GM18909 (cell line): ENCODE results near the gene NFILZ.

ENCODE experiments used
- ATAC-seq: cut with Tn5 transposase; IDR thresholded peaks from one replicate; pipeline ENCODE4 v1.9.1; 2021; ENCODE audit warnings: mild to moderate bottlenecking; ENCODE audit not compliant: unreplicated experiment, poor library complexity

NFILZ gene

DNA sequence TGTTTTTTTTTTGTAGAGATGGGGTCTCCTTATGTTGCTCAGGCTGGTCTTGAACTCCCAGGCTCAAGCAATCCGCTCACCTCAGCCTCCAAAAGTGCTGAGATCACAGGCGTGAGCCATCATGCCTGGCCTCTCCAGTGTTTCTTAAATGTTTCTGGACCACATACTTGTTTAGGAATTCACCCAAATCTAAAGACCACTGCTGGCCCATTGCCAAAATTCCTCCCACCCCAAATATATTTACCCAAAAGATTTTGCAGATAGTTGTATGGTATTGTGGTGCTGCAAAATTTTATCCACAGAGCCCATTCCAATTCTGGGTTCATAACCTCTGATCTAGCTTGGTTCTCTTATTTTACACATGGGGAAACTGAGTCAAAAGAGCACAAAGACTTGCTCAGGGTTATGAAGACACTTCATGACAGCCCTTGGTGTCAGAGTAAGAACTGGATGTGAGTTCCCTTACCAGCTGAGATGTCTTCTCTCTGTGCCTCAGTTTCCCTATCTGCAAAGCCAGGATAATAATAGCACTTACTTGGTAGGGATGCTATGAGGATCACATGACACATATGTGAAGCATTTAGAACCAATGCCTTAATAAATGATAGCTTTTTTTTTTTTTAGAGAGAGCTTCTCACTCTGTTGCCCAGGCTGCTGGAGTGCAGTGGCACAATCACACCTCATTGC lies 10.9 kb downstream of the NFILZ start:
- ATAC-seq: no peak

DNA sequence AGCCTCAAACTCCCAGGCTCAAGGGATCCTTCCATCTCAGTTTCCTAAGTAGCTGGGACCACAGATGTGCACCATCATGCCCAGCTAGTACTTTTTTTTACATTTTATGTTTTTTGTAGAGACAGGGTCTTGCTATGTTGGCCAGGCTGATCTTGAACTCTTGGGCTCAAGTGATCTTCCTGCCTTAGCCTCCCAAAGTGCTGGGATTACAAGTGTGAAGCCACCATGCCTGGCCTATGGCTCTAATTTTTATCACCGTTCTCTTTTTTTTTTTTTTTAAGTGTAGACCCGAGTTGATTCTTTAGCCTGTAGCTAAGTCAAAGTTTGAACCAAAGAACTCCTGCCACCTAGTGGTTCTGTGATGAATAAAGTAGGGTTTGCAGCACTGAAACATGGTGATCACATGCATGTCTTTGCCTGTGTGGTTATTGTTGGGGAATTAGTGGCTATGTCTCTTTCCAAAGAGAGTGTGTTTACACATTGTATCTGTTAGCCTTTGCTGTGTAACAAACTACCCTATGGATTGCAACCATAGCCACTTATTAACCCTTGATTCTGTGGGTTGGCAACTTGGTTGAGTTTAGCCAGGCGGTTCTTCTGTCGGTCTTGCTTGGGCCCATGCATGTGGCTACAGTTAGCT lies 11.6 kb downstream of the NFILZ start:
- no peak for ATAC-seq

DNA sequence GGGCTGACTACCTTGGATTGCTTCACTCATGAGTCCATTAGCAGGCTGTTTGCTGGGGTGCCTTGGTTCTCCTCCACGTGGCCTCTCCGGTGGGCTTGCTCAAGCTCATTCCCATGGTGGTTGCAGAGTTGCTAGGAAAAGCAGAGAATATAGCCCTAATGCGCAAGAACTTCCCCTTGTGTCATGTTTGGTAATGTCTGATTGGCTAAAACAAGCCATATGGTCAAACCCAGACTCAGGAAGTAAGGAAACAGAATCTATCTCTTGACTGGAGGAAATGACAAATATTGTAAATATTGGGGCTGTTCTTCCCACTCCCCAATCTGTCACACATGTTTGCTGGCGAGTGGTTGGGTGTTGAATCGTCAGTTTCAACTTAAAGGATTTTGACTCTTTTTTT lies 12.1 kb downstream of the NFILZ start:
- no peak for ATAC-seq

DNA sequence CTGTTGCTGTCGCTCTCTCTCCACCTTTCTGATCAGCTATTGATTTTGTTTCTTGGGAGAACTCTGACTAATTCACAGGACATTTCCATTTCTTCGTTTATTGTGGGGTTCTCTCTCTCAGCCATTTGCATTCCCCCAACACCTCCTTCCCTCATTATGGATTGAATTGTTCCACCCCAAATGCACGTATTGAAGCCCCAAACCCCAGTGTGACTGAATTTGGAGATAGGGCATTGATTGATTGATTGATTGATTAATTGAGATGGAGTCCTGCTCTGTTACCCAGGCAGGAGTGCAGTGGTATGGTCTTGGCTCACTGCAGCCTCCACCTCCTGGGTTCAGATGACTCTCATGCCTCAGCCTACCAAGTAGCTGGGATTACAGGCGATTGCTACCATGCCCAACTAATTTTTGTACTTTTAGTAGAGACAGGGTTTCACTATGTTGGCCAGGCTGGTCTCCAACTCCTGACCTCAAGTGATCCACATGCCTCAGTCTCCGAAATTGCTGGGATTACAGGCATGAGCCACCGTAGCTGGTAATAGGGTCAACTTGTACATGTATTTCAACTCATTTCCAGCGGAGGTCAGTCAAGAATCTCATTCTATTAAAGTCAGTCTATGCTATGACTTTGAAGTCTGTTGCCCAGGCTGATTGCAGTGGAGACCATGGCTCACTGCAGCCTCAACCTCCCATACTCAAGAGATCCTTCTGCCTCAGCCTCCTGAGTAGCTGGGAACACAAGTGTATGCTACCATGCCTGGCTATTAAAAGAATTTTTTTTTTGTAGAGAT lies 13.6 kb downstream of the NFILZ start:
- ATAC-seq: no peak

DNA sequence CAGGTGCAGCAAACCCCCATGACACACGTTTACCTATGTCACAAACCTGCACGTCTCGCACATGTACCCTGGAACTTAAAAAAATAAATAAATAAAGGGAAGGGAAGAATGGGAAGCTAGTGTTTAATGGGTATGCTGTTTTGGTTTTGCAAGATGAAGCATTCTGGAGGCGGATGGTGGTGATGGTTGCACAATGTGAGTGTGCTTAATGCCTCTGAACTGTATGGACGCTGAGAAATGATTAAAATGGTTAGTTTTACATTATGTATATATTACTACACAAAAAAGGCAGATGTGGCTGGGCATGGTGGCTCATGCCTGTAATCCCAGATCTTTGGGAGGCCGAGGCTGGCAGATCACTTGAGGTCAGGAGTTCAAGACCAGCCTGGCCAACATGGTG lies 17.8 kb downstream of the NFILZ start:
- ATAC-seq: no peak

DNA sequence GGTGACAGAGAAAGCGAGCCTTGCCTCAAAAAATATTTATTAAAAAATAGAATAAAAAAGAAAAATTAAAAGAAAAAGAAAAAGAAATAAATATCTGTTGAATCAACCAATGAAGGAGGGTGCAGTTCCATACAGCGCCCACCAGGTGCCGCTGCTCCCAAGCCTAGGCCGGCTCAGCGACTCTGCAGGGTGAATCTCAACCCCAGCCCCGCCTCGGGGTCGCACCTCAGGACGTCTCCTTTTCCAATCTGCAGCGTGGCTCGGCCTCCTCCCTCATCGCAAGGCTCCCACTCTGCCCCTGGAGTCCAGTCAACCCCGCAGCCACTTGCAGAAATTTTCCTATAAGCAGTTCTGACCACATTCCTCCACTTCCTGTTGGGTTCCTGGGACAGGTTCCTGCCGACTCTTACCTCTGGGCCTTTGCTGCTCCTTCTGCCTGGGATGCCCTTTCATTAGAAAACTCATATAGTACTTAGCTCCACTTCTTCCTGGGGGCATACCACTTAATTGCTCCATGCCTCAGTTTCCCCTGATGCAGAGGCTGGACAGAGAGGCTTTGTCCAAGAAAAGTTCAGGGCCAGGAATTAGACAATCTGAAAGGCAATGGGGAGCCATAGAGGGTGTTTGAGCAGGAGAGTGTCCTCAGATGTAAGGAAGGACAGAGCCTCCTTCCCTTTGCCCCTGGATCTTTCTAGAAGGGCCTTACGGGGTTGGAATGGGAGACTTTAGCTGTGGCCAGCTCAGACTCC lies 24.3 kb downstream of the NFILZ start:
- ATAC-seq: no peak

DNA sequence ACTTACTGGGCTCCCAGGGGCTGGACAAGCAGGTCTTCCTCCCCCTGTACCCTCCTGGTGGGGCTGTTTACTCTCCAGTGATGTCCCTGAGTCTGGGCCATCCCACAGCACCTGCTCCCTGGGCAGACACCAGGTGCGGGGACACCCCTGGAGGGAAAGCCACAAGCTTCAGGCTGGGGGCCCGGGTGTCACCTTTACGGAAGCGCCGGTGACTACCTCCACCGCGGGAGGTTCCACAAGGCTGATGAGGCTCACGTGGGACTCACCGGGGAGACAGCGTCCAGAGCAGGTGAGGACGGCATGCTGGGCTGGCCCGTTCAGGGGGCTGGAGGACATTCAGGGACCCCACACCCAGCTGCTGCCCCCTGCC lies 24.9 kb downstream of the NFILZ start:
- no peak for ATAC-seq

DNA sequence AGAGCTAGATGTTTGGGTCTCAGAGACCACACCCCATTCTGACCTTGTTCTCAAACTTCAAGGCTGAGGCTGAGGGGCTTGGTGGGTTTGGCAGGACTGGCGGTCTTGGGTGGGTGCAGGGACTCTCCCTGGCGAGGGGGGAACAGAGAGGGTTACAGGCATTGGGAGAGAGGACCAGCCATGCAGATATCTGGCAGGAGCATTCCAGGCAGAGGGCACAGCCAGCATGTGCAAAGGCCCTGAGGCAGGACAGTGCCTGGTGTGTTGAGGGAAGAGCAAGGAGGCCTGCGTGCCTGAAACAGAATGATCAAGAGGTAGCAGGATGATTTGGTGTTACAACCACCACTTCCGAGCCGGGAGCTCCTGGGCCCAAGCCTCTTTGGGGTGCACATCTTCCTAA lies 27.4 kb downstream of the NFILZ start:
- no peak for ATAC-seq

DNA sequence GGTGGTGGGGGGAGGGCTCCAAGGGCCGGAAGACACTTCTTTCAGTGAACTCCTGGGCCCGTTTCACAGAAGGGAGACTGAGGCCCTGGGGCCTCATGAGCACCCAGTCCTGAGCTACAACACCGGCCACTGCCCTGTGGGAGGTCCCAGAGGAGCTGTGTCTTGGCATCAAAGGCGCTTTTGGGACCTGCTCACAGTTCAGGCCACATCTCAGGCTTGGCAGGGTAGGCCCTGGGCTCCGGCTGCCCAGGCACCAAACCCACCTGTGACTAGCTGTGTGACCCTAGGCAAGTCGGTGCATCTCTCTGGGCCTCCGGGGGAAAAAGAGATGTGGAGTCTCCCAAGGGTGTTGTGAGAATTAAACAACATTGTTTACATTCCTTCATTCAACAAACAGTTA lies 29.5 kb downstream of the NFILZ start:
- ATAC-seq: no peak

DNA sequence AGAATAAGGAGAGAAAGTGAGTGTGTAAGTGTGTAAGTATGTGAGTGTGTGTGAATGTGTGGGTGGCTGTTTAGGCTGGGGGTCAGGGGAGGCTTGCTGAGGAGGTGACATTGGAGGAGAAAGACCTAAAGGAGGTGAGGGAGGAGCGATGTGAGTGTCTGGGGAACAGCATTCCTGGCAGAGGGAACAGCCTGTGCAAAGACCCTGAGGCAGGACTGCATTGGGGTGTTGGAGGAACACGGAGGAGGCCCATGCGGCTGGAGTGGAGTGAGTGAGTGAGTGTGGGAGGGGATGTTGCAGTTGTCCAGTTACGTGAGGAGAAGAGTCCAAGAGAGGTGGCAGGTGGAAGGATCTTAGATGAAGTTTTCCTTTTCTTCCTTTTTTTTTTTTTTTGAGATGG lies 31.8 kb downstream of the NFILZ start:
- no peak for ATAC-seq

DNA sequence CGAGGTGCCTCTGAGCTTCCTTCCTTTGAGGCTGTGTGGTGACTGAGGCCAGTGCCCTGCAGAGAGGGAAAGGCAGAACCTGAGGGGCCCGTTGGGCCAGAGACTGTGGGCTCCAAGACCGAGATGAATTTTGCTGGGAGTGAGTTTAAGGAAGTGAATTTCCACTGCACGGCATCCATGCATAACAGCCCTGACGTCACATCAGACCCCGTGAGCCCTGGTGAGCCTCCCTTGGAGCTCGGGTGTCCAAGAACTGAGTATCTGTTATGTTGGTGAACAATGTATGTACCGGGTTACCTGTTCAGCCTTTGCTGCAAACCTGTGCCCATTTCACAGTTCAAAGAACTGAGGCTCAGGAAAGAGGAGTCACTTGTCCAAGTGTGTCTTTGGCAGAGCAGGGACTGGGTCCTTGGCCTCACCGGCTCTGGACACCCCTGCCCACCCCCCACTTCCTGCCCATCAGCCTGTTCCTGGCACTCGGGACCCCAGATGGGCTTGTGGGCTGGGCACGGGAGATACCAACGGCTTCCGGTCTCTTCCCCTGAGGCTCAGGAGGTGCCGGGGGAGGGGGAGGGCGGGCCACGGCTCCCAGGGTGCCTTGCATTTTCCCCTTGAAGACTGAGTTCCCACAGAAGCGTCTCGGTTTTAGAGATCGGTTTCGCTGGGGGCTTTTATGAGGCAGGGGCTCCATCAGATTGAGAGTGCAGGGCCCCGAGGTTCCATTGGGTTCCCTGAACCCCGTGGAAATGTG lies 33.7 kb downstream of the NFILZ start:
- no peak for ATAC-seq

DNA sequence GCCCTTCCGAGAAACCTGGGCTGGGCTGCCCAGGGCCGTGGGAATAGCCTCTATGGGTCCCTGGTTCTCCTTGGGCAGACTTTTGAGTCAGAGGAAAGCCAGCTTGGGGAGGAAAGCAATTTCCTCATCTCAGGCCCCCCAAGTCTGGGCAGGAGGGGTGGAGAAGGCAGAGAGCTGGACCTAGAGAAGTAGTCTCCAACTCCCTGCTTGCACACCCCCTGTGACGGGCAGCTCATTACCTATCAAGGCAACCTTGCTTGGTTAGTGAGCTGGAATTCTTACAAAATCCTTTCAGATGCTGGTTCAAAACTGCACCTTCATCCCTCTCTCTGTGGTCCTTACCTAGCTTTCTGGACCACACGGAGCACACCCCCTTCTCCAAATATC lies 34.2 kb downstream of the NFILZ start:
- ATAC-seq: no peak

DNA sequence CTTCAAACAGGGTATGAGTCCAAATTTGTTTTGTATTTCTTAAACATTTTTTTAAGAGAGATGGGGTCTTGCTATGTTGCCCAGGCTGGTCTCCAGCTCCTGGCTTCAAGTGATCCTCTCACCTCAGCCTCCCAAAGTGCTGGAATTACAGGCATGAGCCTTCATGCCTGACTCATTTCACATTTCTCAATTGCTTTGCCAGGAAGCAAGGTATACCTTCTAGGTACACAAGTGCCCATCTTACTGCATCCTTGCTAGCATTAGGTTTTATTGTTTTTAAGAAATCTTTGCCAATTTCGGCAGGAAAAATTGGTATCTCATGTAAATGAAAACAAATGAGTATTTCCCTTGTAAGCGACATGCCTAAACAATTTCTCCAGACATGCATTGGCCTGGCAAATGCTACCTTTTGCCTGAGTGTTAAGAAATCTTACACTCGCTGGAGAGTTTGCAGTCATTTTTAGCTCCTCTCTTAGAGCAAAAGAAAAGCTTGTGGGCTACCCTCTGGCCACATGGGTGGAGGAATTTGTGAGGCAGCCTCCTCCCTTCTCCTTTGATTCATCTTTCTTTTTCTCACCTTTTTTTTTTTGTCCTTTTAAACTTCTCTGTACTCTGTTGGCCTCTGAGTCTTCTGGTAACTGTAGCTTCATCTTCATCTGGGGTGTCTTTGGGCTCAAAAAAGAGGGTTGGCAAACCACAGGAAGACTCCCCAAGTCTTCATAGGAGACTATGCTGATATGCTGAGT lies 35.2 kb downstream of the NFILZ start:
- no peak for ATAC-seq

DNA sequence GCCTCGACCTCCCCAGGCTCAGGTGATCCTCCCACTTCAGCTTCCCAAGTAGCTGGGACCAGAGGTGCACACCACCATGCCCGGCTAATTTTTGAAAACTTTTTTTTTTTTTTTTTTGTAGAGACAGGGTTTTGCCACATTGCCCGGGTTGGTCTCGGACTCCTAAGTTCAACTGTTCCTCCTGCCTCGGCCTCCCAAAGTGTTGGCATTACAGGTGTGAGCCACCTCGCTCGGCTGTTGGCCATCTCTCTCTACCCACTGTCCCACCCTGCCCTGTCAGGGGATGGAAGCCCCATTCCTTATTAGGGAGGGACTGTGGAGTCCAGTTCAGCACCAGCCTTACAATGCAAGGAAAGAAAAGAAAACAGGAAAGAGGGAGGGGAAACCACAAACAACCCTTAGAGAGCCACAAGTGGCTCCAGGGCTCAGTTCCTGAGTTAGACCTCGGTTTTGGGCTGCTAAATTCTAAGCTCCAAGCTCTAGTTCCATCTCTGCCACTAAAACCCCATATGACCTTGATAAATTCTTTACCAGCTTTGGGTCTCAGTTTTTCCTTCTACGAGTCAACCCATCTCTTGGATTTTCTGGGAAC lies 36.5 kb downstream of the NFILZ start:
- no peak for ATAC-seq

DNA sequence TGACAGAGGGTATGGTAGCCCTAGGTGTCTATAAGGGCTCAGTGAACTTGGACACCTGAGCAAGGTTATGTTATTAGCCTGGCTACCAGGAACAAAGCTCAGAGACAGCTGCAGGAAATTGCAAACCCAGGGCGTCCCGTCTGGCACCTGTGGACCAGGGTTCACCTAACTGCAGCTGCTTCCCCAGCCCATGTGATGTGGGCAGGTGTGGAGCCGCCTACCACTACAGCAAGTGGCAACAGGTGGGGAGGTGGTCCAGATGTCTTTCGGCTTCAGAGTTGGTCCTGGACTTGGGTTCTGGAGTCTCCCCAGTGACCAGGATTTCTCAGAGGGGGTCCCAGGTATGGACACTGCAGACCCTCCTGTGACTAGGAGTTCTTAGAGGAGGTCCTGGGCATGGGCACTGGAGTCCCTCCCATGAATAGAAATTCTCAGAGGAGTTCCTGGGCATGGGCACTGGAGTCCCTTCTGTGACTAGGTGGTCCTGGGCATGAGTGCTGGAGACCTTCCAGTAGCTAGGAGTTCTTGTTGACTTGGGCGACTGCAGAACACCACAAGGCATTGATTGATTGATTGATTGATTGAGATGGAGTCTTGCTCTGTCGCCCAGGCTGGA lies 43.0 kb downstream of the NFILZ start:
- no peak for ATAC-seq

DNA sequence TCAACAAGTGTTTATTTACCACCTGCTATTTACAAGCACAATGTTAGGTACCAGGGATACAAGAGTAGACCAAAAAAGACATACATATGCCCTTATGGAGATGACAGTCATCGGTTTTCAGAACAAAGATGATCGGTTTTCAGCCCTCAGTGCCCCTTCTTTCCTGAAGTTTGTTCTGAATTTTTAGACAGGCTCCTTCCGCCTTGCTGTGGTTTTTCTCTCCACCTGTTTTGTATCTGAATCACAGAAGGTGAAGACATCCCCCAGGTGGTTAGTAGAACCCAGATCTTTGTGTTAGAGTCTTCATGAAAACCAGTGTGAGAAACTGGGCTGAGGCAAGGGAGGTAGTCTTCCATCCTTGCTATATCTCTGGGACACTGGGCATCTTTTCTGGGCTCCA lies 44.6 kb downstream of the NFILZ start:
- no peak for ATAC-seq

DNA sequence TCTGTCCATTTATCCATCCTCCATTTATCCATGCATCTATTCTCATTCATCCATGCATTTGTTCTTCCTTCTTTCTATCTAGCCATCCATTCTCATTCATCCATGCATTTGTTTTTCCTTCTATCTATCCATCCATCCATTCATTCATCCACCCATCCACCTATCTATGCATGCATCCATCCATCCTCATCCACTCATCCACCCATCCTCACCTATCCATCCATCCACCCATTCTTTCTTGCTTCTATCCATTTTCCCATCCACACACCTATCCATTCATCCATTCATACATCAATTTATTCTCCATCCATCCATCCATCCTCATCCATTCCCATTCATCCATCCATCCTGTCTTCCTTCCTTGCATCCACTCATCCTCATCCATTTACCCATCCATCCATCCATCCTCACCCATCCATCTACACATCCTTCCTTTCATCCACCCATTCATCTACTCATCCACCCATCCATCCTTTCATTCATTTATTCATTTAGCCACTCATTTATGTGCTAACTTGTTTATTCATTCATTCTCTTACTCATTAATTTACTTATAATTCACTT lies 47.9 kb downstream of the NFILZ start:
- no peak for ATAC-seq
